GM12892 (cell line): Measurements from ENCODE around the gene C19orf85.

Source experiments
- POLR2A ChIP-seq: IDR thresholded peaks from 2 replicates; pipeline ENCODE4 v1.6.1; 2011; ENCODE audit warnings: low read depth, low read length, control low read depth
- POLR2AphosphoS5 ChIP-seq: IDR thresholded peaks from 2 replicates; pipeline ENCODE4 v1.6.1; 2011; ENCODE audit warnings: low read depth, low read length, control low read depth
- TAF1 ChIP-seq: IDR thresholded peaks from 2 replicates; pipeline ENCODE4 v1.6.1; 2011; ENCODE audit warnings: low read depth, mild to moderate bottlenecking, control low read depth, low read length, borderline replicate concordance

DNA sequence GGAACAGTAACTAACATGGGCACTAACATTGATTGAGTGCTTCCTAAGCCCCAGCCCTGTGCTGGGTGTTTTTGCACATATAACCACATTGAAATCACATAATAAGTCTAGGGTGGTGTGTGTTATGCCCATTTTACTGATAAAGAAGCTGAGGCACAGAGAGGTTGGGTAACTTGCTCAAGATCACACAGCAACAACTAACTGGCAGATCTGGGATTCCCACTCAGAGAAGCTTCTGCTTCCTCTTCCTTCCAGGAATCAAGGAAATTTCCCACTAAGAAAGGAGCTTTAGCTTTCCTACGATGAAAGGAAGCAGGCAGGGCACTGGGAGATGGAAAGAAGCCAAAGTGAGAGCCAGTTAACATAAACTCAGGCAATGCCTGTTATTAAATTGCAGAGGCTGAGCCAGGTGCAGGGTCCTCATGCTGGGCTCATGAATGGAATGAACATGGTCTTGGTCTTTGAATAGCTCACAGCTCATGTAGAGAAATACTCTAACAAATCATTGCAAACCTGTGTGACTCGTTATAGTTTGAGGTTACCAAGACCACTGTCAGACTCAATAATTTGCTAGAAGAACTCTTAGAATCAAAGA is 33.8 kb upstream of the C19orf85 start:
- TF ChIP-seq POLR2A (no peak), TAF1 (no peak), POLR2AphosphoS5 (no peak)
